ENCODE measurements around the gene SLC49A3. TPM values are rescaled to one million over a fixed set of nuclear protein-coding genes. Genes with fewer than 3 reads are reported as not detected.

Gene SLC49A3
- total and polyA plus RNA-seq, 2 of the 4 experiments (the other 2 are of a cell fraction): under 0.01 to 0.32 TPM

DNA sequence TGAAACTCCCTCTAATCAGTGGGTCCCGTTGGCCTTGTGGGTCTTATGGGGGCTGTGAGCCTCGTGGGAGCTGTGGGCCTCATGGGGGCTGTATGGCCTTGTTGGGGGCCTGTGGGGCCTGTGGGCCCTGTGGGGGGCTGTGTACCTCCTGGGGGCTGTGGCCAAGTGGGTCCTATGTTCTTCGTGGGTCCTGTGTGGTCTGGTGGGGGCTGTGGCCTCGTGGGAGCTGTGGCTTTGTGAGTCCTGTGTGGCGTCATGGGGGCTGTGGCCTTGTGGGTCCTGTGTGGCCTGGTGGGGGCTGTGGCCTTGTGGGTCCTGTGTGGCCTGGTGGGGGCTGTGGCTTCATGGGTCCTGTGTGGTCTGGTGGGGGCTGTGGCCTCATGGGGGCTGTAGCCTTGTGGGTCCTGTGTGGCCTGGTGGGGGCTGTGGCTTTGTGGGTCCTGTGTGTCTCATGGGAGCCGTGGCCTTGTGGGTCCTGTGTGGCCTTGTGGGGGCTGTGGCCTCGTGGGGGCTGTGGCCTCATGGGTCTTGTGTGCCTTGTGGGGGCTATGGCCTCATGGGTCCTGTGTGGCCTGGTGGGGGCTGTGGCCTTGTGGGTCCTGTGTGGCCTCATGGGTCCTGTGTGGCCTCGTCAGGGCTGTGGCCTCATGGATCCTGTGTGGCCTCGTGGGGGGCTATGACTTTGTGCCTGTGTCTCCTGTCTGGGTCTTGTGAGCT lies 24.1 kb upstream of the SLC49A3 start:
- no TSS peak for BruUV-seq (replicated peaks)
- Histone ChIP-seq H3K27me3 (ENCODE audit: control insufficient read depth, insufficient read depth, low read length) (no peaks in the 10 kb centered on the region), H4K20me1 (ENCODE audit: insufficient read depth, low read length) (peaks cover 73% of the 10 kb centered on the region), H3K9ac (ENCODE audit: low read depth, low read length) (no peak overlapping the region), H4K91ac (ENCODE audit: insufficient read depth, low read depth, low read length) (no peak overlapping the region), H3K4me1 (ENCODE audit: control insufficient read depth, insufficient read depth, low read length) (peaks cover 6% of the 10 kb centered on the region; the same call in 1 of the 2 replicates), H2AFZ (replicated peaks; ENCODE audit: low read length, poor library complexity) (no peak overlapping the region), H2BK120ac (ENCODE audit: low read depth, low read length) (no peak overlapping the region), H3K18ac (ENCODE audit: low read depth, low read length) (no peak overlapping the region), H3K23ac (ENCODE audit: low read depth, low read length) (no peak overlapping the region), H3K9me3 (ENCODE audit: control insufficient read depth, insufficient read depth, low read length) (no peaks in the 10 kb centered on the region), H3K4me3 (ENCODE audit: insufficient read depth, low read depth, low read length) (no peak overlapping the region), H2AK9ac (replicated peaks; ENCODE audit: low read depth, low read length, poor library complexity) (no peak overlapping the region), H3K9me1 (ENCODE audit: insufficient read depth, low read length) (peaks cover 11% of the 10 kb centered on the region; the same call in 1 of the 2 replicates), H3K36me3 (ENCODE audit: control insufficient read depth, insufficient read depth, low read length) (peaks cover 15% of the 10 kb centered on the region), H4K5ac (ENCODE audit: low read depth, low read length) (no peak overlapping the region), H3K4ac (ENCODE audit: low read depth, low read length) (no peak overlapping the region), H3K27ac (ENCODE audit: insufficient read depth, low read length) (no peak overlapping the region), H4K8ac (ENCODE audit: low read depth in 2 of 2, low read length in 2 of 2) (no peak overlapping the region), H2BK15ac (ENCODE audit: low read depth, low read length) (no peak overlapping the region), H3K4me2 (ENCODE audit: low read depth, low read length) (no peak overlapping the region), H2AK5ac (ENCODE audit: low read depth, low read length) (no peak overlapping the region), H2BK20ac (ENCODE audit: low read depth, low read length) (no peak overlapping the region), H3K79me1 (ENCODE audit: low read depth in 1 of 2, low read length in 2 of 2) (peaks cover 9 to 44% of the 10 kb centered on the region in 2 experiments; a peak in 2 of 4 replicates), H3K56ac (ENCODE audit: extremely low read depth, insufficient read depth, low read length) (no peak overlapping the region), H3K14ac (replicated peaks; ENCODE audit: low read depth, low read length) (no peak overlapping the region), H2BK5ac (ENCODE audit: low read depth, low read length, poor library complexity, severe bottlenecking) (no peak overlapping the region)
- dilution Hi-C loops (cut with HindIII; ENCODE audit: low sequenced_read_pairs, unreplicated experiment): no loop called here
- TF ChIP-seq FOS (IDR thresholded peaks at IDR 0.05; ENCODE audit: low read depth, low read length) (no peak), NFE2L2 (IDR thresholded peaks at IDR 0.05; ENCODE audit: low read depth, low read length) (no peak), CHD1 (IDR thresholded peaks at IDR 0.05; ENCODE audit: low read depth, low read length) (no peak), ELK1 (IDR thresholded peaks at IDR 0.05; ENCODE audit: borderline replicate concordance, low read depth, low read length) (no peak), MXI1 (IDR thresholded peaks at IDR 0.05; ENCODE audit: borderline replicate concordance, low read depth, low read length) (no peak)
- DNase-seq (no peak), ATAC-seq (ENCODE audit: low read depth) (no peak)
- in situ Hi-C loops (cut with MboI; ENCODE audit: low sequenced_read_pairs): no loop called here
- CTCF ChIA-PET: no interaction called here
- intact Hi-C loops (cut with micrococcal nuclease): no loop called here
- POLR2A ChIA-PET (ENCODE audit: unreplicated experiment): no interaction called here
- 100% methylated on average over 1 of the region's 9 CpGs; no CpG with 5 or more reads in 1 of the 2 experiments for WGBS, 2 experiments (ENCODE audit: extremely low coverage in 2 of 2, insufficient read length in 1 of 2)
